Loucy (cell line): ENCODE measurements around the gene POLRMT.
A peak's percentile ranks its signal among the peaks of the same experiment; 100 is the strongest.

ENCODE experiments used
- H2AFZ ChIP-seq: fragments of 200-600 bp; sonication (generic); 2 replicates; pipeline ENCODE4 v1.6.0; 2016; ENCODE audit warnings: antibody characterized with exemption, mild to moderate bottlenecking, low read length, moderate library complexity
- H3F3A ChIP-seq: fragments of 200-600 bp; 2 replicates; pipeline ENCODE4 v1.6.0; 2016; ENCODE audit warnings: antibody characterized with exemption, low read depth, mild to moderate bottlenecking
- H3K27me3 ChIP-seq: fragments of 200-600 bp; sonication (generic); 2 replicates; pipeline ENCODE4 v1.6.1; 2014; ENCODE audit warnings: low read length, mild to moderate bottlenecking; ENCODE audit not compliant: insufficient read depth, poor library complexity, severe bottlenecking
- H3K36me3 ChIP-seq: fragments of 200-600 bp; sonication (generic); 2 replicates; pipeline ENCODE4 v1.6.1; 2016; ENCODE audit warnings: low read length; ENCODE audit not compliant: insufficient read depth
- H3K4me1 ChIP-seq: fragments of 200-600 bp; sonication (generic); 2 replicates; pipeline ENCODE4 v1.5.1; 2014; ENCODE audit warnings: low read length, mild to moderate bottlenecking; ENCODE audit not compliant: insufficient read depth, poor library complexity, severe bottlenecking
- H3K4me2 ChIP-seq: fragments of 200-600 bp; sonication (generic); 2 replicates; pipeline ENCODE4 v1.6.0; 2014; ENCODE audit warnings: antibody characterized with exemption, low read length, low read depth, mild to moderate bottlenecking; ENCODE audit not compliant: poor library complexity, severe bottlenecking
- H3K4me3 ChIP-seq: fragments of 200-600 bp; sonication (generic); 2 replicates; pipeline ENCODE4 v1.5.1; 2014; ENCODE audit warnings: low read length, mild to moderate bottlenecking, mixed read lengths; ENCODE audit not compliant: poor library complexity, severe bottlenecking
- H3K79me2 ChIP-seq: fragments of 200-600 bp; sonication (generic); 2 replicates; pipeline ENCODE4 v1.6.1; 2014; ENCODE audit warnings: low read length; ENCODE audit not compliant: insufficient read depth
- H3K9ac ChIP-seq: fragments of 200-600 bp; sonication (generic); 2 replicates; pipeline ENCODE4 v1.6.0; 2014; ENCODE audit warnings: mild to moderate bottlenecking, low read depth, low read length, moderate library complexity; ENCODE audit not compliant: poor library complexity, severe bottlenecking
- H3K9me2 ChIP-seq: fragments of 200-600 bp; sonication (generic); replicated peaks from 2 replicates; pipeline ENCODE4 v1.6.1; 2016; ENCODE audit warnings: low read depth, low read length, mixed read lengths
- H3K9me3 ChIP-seq: fragments of 200-600 bp; sonication (generic); 2 replicates; pipeline ENCODE4 v1.6.1; 2014; ENCODE audit warnings: mild to moderate bottlenecking, antibody characterized with exemption, low read length, low read depth; ENCODE audit not compliant: insufficient read depth
- H4K20me1 ChIP-seq: fragments of 200-600 bp; sonication (generic); 2 replicates; pipeline ENCODE4 v1.6.0; 2014; ENCODE audit warnings: antibody characterized with exemption, low read length, mild to moderate bottlenecking; ENCODE audit not compliant: insufficient read depth, poor library complexity, severe bottlenecking
- EZH2phosphoT487 ChIP-seq: fragments of 200-600 bp; IDR thresholded peaks from 2 replicates; pipeline ENCODE4 v1.6.1; 2018; ENCODE audit warnings: antibody characterized with exemption, mild to moderate bottlenecking, moderate library complexity, borderline replicate concordance
- TF ChIP-seq, protein P1 (sequence below): fragments of 200-600 bp; sonication (generic); conservative IDR thresholded peaks from 2 replicates; pipeline ENCODE4 v1.5.1; 2014; ENCODE audit warnings: mild to moderate bottlenecking, antibody characterized with exemption, low read length

Gene POLRMT

DNA sequence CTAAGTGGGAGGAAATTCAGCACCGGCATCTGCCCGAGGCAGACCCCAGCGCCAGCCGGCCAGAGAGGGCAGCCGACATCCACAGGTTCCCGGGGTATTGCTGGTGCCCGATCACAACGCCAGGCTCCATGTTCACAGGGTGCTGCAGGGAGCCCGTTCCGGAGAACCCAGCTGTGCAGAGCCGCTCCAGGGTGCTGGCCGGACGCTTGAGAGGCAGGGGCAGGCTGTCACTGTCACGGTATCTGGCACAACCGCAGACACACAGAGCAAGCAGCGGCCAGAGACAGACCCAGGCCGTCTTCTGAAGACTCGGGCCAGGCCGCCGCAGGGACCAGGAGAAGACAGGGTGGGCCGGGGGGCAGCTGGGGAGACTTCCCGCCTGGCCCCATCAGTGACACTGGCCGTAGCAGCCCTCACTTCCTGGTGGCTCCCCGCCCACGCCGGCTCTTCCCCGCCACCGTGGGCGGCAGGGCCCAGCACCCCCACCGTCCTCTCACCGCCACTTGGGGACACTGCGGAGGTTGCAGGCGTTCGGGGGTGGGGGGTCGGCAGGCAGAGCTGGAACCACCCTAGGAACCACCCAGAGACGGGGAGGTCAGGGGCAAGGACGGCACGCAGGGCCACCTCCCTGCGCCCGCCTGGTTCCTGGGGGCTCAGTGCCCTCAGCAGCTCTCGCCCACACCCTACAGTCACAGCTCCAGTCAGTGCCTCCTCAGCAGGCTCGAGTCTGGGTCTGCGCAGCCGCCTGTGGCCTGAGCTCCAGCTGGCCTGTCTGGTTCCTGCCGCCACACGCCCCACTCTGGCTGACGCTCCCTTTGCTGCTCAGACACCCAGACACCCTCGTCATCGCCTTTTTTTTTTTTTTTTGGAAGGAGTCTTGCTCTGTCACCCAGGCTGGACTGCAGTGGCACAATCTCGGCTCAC lies 25.8 kb upstream of the POLRMT start:
- TF ChIP-seq EZH2phosphoT487: no peak
- TF ChIP-seq, protein P1, sequence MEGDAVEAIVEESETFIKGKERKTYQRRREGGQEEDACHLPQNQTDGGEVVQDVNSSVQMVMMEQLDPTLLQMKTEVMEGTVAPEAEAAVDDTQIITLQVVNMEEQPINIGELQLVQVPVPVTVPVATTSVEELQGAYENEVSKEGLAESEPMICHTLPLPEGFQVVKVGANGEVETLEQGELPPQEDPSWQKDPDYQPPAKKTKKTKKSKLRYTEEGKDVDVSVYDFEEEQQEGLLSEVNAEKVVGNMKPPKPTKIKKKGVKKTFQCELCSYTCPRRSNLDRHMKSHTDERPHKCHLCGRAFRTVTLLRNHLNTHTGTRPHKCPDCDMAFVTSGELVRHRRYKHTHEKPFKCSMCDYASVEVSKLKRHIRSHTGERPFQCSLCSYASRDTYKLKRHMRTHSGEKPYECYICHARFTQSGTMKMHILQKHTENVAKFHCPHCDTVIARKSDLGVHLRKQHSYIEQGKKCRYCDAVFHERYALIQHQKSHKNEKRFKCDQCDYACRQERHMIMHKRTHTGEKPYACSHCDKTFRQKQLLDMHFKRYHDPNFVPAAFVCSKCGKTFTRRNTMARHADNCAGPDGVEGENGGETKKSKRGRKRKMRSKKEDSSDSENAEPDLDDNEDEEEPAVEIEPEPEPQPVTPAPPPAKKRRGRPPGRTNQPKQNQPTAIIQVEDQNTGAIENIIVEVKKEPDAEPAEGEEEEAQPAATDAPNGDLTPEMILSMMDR: no peak
- H4K20me1 ChIP-seq: peaks cover 79% of the 10 kb centered on the region
- H3F3A ChIP-seq: no peaks in the 10 kb centered on the region
- H3K27me3 ChIP-seq: peaks cover 7% of the 10 kb centered on the region
- H3K9me2 ChIP-seq: no peaks in the 10 kb centered on the region
- peaks cover 88% of the 10 kb centered on the region for H3K79me2 ChIP-seq
- H3K36me3 ChIP-seq: peaks cover 5% of the 10 kb centered on the region; the same call in 1 of the 2 replicates
- no peaks in the 10 kb centered on the region for H3K9me3 ChIP-seq
- H3K4me3 ChIP-seq: no peak overlapping the region
- peak overlapping the region; percentile 100 for H3K4me2 ChIP-seq
- H3K4me1 ChIP-seq: peaks cover 18% of the 10 kb centered on the region
- no peak overlapping the region for H2AFZ ChIP-seq
- peak overlapping the region; percentile 91 for H3K9ac ChIP-seq

DNA sequence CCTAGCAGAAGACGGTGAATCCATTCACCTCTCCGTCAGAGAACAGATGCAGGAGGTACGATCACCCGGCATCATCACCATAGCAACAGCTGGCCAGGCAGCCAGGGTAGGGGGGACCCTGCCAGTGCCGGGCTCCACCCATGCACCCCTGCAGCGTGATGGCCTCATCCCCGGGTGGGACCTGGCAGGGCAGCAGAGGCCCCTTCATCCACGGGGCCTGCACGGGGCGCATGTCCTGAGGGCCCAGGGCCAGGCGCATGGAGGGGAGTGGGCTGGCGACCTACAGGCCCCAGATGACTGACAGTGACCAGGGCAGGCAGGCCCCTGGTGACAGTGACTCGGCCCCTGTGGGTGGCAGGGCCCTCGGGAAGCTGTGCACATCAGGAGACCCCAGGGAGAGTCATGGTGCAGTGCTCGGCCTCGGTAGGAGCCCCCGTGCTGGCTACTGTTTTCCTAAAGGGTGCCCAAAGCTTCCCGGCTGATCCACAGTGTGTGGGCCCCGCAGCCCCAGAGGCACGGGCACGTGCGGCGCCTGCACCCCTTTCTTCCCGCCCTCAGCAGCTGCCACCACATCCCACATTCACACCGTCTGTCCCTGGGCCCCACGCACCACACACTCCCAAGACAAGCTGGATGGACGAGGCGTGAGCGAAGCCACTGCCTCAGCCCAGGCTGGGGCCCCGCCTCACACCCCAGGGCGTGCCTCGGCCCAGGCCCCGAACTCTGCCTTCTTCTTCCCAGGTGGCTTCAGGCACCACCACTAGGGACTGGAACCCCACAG lies 24.9 kb upstream of the POLRMT start:
- Histone ChIP-seq H3K4me1 (peaks cover 15% of the 10 kb centered on the region), H3F3A (no peaks in the 10 kb centered on the region), H3K36me3 (peaks cover 14% of the 10 kb centered on the region; the same call in 1 of the 2 replicates), H3K4me3 (no peak overlapping the region), H3K9me2 (no peaks in the 10 kb centered on the region), H3K4me2 (no peak overlapping the region), H4K20me1 (peaks cover 87% of the 10 kb centered on the region), H3K9me3 (no peaks in the 10 kb centered on the region), H3K79me2 (peaks cover 97% of the 10 kb centered on the region), H3K27me3 (peaks cover 7% of the 10 kb centered on the region), H3K9ac (no peak overlapping the region), H2AFZ (no peak overlapping the region)
- TF ChIP-seq EZH2phosphoT487: no peak
- TF ChIP-seq, protein P1: no peak

DNA sequence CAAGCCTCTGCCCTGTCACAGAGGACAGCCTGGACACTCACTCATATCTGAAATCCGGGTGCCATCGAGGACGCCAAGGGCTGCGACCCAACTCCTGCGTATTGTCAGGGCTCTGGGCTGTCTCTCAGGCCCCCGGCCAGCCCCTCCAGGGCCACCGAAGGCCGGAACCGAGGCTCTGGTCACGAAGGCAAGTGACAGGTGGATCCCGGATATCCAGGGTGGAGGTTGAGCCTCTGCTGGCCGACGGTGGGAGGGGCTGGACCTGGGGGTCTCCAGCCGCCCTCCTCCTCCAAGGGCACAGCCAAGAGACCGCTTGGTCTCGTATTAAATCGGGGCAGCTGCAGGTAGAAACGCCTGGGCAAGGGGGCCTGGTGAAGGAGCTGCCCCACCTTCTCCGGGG lies 24.3 kb upstream of the POLRMT start:
- peaks cover 15% of the 10 kb centered on the region for H3K4me1 ChIP-seq
- H4K20me1 ChIP-seq: peaks cover 91% of the 10 kb centered on the region
- no peaks in the 10 kb centered on the region for H3F3A ChIP-seq

More for the DNA sequence above, 24.3 kb upstream of the POLRMT start:
- no peak overlapping the region for H3K9ac ChIP-seq
- H2AFZ ChIP-seq: no peak overlapping the region
- no peaks in the 10 kb centered on the region for H3K9me3 ChIP-seq
- H3K27me3 ChIP-seq: peaks cover 4% of the 10 kb centered on the region
- no peak overlapping the region for H3K4me3 ChIP-seq
- no peak overlapping the region for H3K4me2 ChIP-seq
- no peaks in the 10 kb centered on the region for H3K9me2 ChIP-seq
- H3K79me2 ChIP-seq: peaks cover 100% of the 10 kb centered on the region
- no peak for TF ChIP-seq EZH2phosphoT487
- TF ChIP-seq, protein P1: no peak
- peaks cover 20% of the 10 kb centered on the region; the same call in 1 of the 2 replicates for H3K36me3 ChIP-seq
